ENCODE results near the gene RMI2. TPM values are rescaled to one million over a fixed set of nuclear protein-coding genes. Genes with fewer than 3 reads are reported as not detected.
A peak's percentile ranks its signal among the peaks of the same experiment; 100 is the strongest.

Gene RMI2
- polyA plus RNA-seq, 1 donor (not counting 4 experiments of a cell fraction or from before 2014, with no cell fraction given): 6.8 TPM

GRCh38 chr16:11303405-11304138 is 41.7 kb upstream of the RMI2 start:
- Histone ChIP-seq H3K9me1 (ENCODE audit: control insufficient read depth, extremely low read depth, insufficient read depth, low read length) (no peaks in the 10 kb centered on the region), H3K27ac (ENCODE audit: control insufficient read depth, insufficient read depth, low read length) (no peak overlapping the region), H3K4me1 (ENCODE audit: control insufficient read depth, extremely low read depth, insufficient read depth, low read length) (peaks cover 3% of the 10 kb centered on the region), H2AFZ (ENCODE audit: control insufficient read depth, low read length) (peak overlapping the region; percentile 8), H3K4me3 (ENCODE audit: control insufficient read depth in 2 of 3, extremely low read depth in 1 of 3, insufficient read depth in 2 of 3, low read depth in 1 of 3, low read length in 3 of 3) (peak overlapping the region in 1 of 3 experiments; percentile 31), H3K27me3 (ENCODE audit: control insufficient read depth, extremely low read depth, insufficient read depth, low read length) (no peaks in the 10 kb centered on the region), H3K9ac (ENCODE audit: control insufficient read depth, extremely low read depth, insufficient read depth, low read length) (no peak overlapping the region), H3K79me2 (ENCODE audit: control insufficient read depth, insufficient read depth, low read length) (no peaks in the 10 kb centered on the region), H3K4me2 (ENCODE audit: control insufficient read depth, extremely low read depth, insufficient read depth, low read depth, low read length) (peak overlapping the region; percentile 55), H3K36me3 (ENCODE audit: control insufficient read depth in 2 of 2, extremely low read depth in 1 of 2, insufficient read depth in 2 of 2, low read length in 2 of 2) (no peaks in the 10 kb centered on the region), H4K20me1 (ENCODE audit: control insufficient read depth, extremely low read depth, insufficient read depth, low read length) (no peaks in the 10 kb centered on the region), H3K9me3 (ENCODE audit: control insufficient read depth, low read depth, low read length) (no peaks in the 10 kb centered on the region)
- dilution Hi-C loops (cut with MboI; ENCODE audit: extremely low pct_ligation_motif_present, low sequenced_read_pairs): no loop called here
- peak; percentile 19 for DNase-seq (ENCODE audit: low read depth, low spot score)
- no peak for TF ChIP-seq CTCF (optimal IDR thresholded peaks at IDR 0.05 in 1 of 3, IDR thresholded peaks at IDR 0.05 in 1 of 3, conservative IDR thresholded peaks at IDR 0.05 in 1 of 3; ENCODE audit: extremely low read depth in 1 of 3, insufficient read depth in 2 of 3, low read length in 3 of 3)
- no peak for TF ChIP-seq EZH2 (IDR thresholded peaks at IDR 0.05; ENCODE audit: low read length)
- no peak for FAIRE-seq

- no peaks in the 10 kb centered on the region for H3K9me1 ChIP-seq (ENCODE audit: control insufficient read depth, extremely low read depth, insufficient read depth, low read length)
- H4K20me1 ChIP-seq (ENCODE audit: control insufficient read depth, extremely low read depth, insufficient read depth, low read length): no peaks in the 10 kb centered on the region
- H3K27ac ChIP-seq (ENCODE audit: control insufficient read depth, insufficient read depth, low read length): no peak overlapping the region
- H3K4me1 ChIP-seq (ENCODE audit: control insufficient read depth, extremely low read depth, insufficient read depth, low read length): peaks cover 3% of the 10 kb centered on the region
- H3K4me3 ChIP-seq (ENCODE audit: control insufficient read depth in 2 of 3, extremely low read depth in 1 of 3, insufficient read depth in 2 of 3, low read depth in 1 of 3, low read length in 3 of 3): no peak overlapping the region
- H3K9ac ChIP-seq (ENCODE audit: control insufficient read depth, extremely low read depth, insufficient read depth, low read length): no peak overlapping the region
- no peaks in the 10 kb centered on the region for H3K27me3 ChIP-seq (ENCODE audit: control insufficient read depth, extremely low read depth, insufficient read depth, low read length)
- no peaks in the 10 kb centered on the region for H3K36me3 ChIP-seq (ENCODE audit: control insufficient read depth in 2 of 2, extremely low read depth in 1 of 2, insufficient read depth in 2 of 2, low read length in 2 of 2)
- H3K79me2 ChIP-seq (ENCODE audit: control insufficient read depth, insufficient read depth, low read length): no peaks in the 10 kb centered on the region
- no peaks in the 10 kb centered on the region for H3K9me3 ChIP-seq (ENCODE audit: control insufficient read depth, low read depth, low read length)
- DNase-seq (ENCODE audit: low read depth, low spot score): no peak
- no peak overlapping the region for H3K4me2 ChIP-seq (ENCODE audit: control insufficient read depth, extremely low read depth, insufficient read depth, low read depth, low read length)
- H2AFZ ChIP-seq (ENCODE audit: control insufficient read depth, low read length): no peak overlapping the region
- no peak for FAIRE-seq
- TF ChIP-seq EZH2 (IDR thresholded peaks at IDR 0.05; ENCODE audit: low read length) (no peak), CTCF (optimal IDR thresholded peaks at IDR 0.05 in 1 of 3, IDR thresholded peaks at IDR 0.05 in 1 of 3, conservative IDR thresholded peaks at IDR 0.05 in 1 of 3; ENCODE audit: extremely low read depth in 1 of 3, insufficient read depth in 2 of 3, low read length in 3 of 3) (no peak)
- dilution Hi-C loops (cut with MboI; ENCODE audit: extremely low pct_ligation_motif_present, low sequenced_read_pairs): no loop called here
Observed at GRCh38 chr16:11306381-11306780, 38.9 kb upstream of the RMI2 start.
